ENCODE measurements around the gene ZNF423. TPM values are rescaled to one million over a fixed set of nuclear protein-coding genes. Genes with fewer than 3 reads are reported as not detected.

The ZNF423 gene
- total and polyA plus RNA-seq, 10 donors = 0.36 to 7.0 (median 3.7) TPM

DNA sequence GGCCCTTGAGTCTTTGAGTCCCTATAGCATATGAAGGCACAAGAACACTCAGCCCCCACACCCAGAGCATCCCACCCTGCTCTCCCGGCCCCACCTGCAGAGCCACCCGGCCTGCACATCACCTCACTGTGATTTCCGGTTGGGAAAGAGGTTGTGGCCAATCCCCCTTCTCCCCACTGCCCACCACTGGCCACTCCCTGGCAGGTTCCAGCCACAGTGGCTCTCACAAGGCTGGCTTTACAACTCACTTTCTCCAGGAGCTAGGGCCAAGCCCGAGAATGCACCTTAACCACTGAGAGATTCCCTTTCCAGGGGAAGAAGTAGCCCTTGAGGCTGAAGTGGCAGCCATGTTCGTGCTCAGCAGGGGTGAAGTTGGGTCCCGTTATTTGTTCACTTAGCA lies 358.4 kb downstream of the ZNF423 start:
- WGBS, 5 donors = 82 to 95% (median 91%) methylated on average over 6 of the region's 6 CpGs
- no peaks in the 10 kb centered on the region for H3K9me3 ChIP-seq
- peak; percentile 66 for DNase-seq
- H3K27me3 ChIP-seq (replicated peaks in 1 of 7) = peaks cover 0 to 5% (median 0%) of the 10 kb centered on the region in 7 donors
- peaks cover 0 to 4% (median 3%) of the 10 kb centered on the region in 6 donors for H3K4me1 ChIP-seq
- intact Hi-C loops (cut with DNase I; ENCODE audit: low total_unique reads) = loop anchor here (10.0 kb wide), 1 partner anchor 97 kb away; no protein-coding TSS in a partner anchor
- no peak overlapping the region for H3K27ac ChIP-seq
- no peak overlapping the region for H3K4me3 ChIP-seq
- H3K36me3 ChIP-seq = no peaks in the 10 kb centered on the region
- no peak for TF ChIP-seq POLR2AphosphoS5 (IDR thresholded peaks at IDR 0.05)
- no peak for TF ChIP-seq POLR2A (IDR thresholded peaks at IDR 0.05)

DNA sequence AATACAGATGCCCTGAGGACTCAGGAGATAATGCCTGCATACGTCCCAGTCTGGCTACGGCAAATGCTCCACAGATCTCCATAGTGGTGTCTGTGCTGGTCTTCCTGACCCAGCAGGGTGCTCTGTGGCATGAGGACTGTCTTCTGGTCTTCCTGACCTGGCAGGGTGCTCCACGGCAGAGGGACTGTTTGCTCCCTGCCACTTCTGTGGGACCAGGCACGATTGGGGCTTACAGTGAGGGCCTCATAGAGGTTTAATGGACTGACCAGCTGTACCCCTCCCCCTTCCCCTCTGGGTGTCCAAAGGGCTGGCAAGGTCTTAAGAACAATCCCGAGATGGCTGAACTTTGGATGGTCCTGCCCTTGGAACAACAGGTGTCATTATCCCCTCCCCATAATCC lies 359.3 kb downstream of the ZNF423 start:
- peaks cover 0 to 13% (median 0%) of the 10 kb centered on the region in 7 donors for H3K27me3 ChIP-seq (replicated peaks in 1 of 7)
- DNase-seq = peak; percentile 41
- H3K9me3 ChIP-seq = no peaks in the 10 kb centered on the region
- no peak overlapping the region for H3K4me3 ChIP-seq
- H3K27ac ChIP-seq = no peak overlapping the region
- intact Hi-C loops (cut with DNase I; ENCODE audit: low total_unique reads) = loop anchor here (10.0 kb wide), 1 partner anchor 98 kb away; no protein-coding TSS in a partner anchor
- H3K36me3 ChIP-seq = no peaks in the 10 kb centered on the region
- peaks cover 0 to 13% (median 11%) of the 10 kb centered on the region in 6 donors for H3K4me1 ChIP-seq
- TF ChIP-seq POLR2A (IDR thresholded peaks at IDR 0.05) (no peak), POLR2AphosphoS5 (IDR thresholded peaks at IDR 0.05) (no peak)
- TF ChIP-seq, protein P1, sequence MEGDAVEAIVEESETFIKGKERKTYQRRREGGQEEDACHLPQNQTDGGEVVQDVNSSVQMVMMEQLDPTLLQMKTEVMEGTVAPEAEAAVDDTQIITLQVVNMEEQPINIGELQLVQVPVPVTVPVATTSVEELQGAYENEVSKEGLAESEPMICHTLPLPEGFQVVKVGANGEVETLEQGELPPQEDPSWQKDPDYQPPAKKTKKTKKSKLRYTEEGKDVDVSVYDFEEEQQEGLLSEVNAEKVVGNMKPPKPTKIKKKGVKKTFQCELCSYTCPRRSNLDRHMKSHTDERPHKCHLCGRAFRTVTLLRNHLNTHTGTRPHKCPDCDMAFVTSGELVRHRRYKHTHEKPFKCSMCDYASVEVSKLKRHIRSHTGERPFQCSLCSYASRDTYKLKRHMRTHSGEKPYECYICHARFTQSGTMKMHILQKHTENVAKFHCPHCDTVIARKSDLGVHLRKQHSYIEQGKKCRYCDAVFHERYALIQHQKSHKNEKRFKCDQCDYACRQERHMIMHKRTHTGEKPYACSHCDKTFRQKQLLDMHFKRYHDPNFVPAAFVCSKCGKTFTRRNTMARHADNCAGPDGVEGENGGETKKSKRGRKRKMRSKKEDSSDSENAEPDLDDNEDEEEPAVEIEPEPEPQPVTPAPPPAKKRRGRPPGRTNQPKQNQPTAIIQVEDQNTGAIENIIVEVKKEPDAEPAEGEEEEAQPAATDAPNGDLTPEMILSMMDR (IDR thresholded peaks at IDR 0.05 in 8 of 11, conservative IDR thresholded peaks at IDR 0.05 in 3 of 11) = no peak
- WGBS, 5 donors = 83 to 96% (median 90%) methylated on average over 5 of the region's 5 CpGs

DNA sequence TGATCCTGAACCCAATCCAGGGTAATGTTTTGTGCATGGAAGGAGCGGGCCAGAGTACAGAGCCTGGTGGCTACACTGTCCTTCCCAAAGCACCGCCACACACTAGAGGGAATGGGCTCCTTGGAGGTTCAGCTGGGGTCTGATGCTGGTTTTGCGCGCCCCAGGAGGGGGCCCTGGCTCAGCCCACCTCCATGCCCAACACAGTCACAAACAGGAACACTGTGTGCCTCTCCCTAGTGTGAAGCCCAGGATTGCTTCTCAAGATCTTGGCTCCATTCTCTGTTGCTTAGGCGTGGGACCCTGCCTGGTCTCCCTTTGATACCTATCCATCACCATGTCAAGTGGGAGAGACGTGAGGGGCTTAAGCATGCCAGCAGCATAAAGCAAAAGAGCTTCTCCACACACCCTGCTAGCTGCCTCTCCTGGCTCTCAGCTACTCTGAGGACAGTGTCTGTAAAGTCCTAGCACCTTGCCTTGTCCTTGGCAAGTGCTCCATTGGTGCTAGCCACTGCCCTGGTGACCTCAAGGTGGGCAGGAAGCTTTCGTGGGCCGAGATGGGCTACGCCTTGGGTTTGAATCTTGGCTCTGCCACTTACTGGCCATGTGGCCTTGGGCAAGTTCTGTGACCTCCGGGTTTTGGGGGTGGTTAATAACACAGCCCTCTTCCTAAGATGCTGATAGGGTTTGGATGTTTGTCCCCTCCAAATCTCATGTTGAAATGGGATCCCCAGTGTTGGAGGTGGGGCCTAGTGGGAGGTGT lies 360.1 kb downstream of the ZNF423 start:
- Histone ChIP-seq H3K36me3 (no peaks in the 10 kb centered on the region), H3K27me3 (replicated peaks in 1 of 7) (peaks cover 0 to 14% (median 0%) of the 10 kb centered on the region in 7 donors), H3K4me1 (peaks cover 0 to 15% (median 14%) of the 10 kb centered on the region in 6 donors), H3K4me3 (no peak overlapping the region), H3K9me3 (no peaks in the 10 kb centered on the region), H3K27ac (no peak overlapping the region)
- WGBS, 5 donors = 81 to 95% (median 94%) methylated on average over 4 to 10 of the region's 10 CpGs
- peak; percentile 34 for DNase-seq
- TF ChIP-seq, protein P1 (IDR thresholded peaks at IDR 0.05 in 8 of 11, conservative IDR thresholded peaks at IDR 0.05 in 3 of 11) = no peak
- TF ChIP-seq POLR2A (IDR thresholded peaks at IDR 0.05) = no peak
- no peak for TF ChIP-seq POLR2AphosphoS5 (IDR thresholded peaks at IDR 0.05)
- intact Hi-C loops (cut with DNase I; ENCODE audit: low total_unique reads) = loop anchor here (10.0 kb wide), 1 partner anchor 99 kb away; no protein-coding TSS in a partner anchor

DNA sequence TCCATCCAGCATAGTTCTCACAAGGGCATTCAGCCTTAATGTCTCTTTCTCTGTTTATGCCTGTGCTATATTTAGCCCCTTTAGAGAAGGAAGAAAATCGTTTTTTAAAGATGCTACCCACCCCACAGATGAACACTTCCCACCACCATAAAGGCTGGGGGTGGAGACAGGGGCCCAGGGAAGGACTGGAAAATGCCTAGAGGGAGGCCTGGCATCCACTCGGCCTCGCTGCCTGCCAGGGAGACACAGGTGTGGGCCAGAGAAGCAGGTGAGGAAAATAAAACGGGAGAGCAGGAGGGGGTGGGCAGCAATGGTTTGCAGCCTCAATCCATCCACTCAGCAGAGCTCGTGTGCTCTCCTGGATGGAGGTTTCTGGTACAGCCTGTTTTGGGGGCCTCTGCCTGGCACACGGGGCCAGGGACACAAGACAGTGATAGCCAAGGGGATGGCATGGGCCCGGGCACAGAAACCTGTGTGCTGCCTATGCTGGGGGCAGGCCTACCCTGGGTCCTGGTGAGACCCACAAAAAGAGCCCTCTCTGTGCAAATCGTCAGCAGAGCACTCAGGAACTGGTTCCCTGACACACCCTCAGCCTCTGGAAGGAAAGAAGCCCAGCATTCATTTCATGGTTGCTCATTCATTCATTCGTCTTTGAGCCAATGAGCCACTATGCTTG lies 360.9 kb downstream of the ZNF423 start:
- intact Hi-C loops (cut with DNase I; ENCODE audit: low total_unique reads) = loop anchor here (10.0 kb wide), 1 partner anchor 100 kb away; no protein-coding TSS in a partner anchor
- peak; percentile 52 for DNase-seq
- Histone ChIP-seq H3K4me3 (no peak overlapping the region), H3K9me3 (no peaks in the 10 kb centered on the region), H3K36me3 (no peaks in the 10 kb centered on the region), H3K27me3 (replicated peaks in 1 of 7) (peaks cover 0 to 14% (median 0%) of the 10 kb centered on the region in 7 donors), H3K4me1 (peaks cover 0 to 15% (median 14%) of the 10 kb centered on the region in 6 donors), H3K27ac (no peak overlapping the region)
- TF ChIP-seq, protein P1 (IDR thresholded peaks at IDR 0.05 in 8 of 11, conservative IDR thresholded peaks at IDR 0.05 in 3 of 11) = no peak
- TF ChIP-seq POLR2AphosphoS5 (IDR thresholded peaks at IDR 0.05) (no peak), POLR2A (IDR thresholded peaks at IDR 0.05) (no peak)
- WGBS, 5 donors = 69 to 73% (median 70%) methylated on average over 9 of the region's 9 CpGs
